Loucy (cell line): ENCODE data around the gene EVC.

ENCODE experiments used
- H2AFZ ChIP-seq: fragments of 200-600 bp; sonication (generic); 2 replicates; pipeline ENCODE4 v1.6.0; 2016; ENCODE audit warnings: antibody characterized with exemption, mild to moderate bottlenecking, low read length, moderate library complexity
- H3F3A ChIP-seq: fragments of 200-600 bp; 2 replicates; pipeline ENCODE4 v1.6.0; 2016; ENCODE audit warnings: antibody characterized with exemption, low read depth, mild to moderate bottlenecking
- H3K27me3 ChIP-seq: fragments of 200-600 bp; sonication (generic); 2 replicates; pipeline ENCODE4 v1.6.1; 2014; ENCODE audit warnings: low read length, mild to moderate bottlenecking; ENCODE audit not compliant: insufficient read depth, poor library complexity, severe bottlenecking
- H3K36me3 ChIP-seq: fragments of 200-600 bp; sonication (generic); 2 replicates; pipeline ENCODE4 v1.6.1; 2016; ENCODE audit warnings: low read length; ENCODE audit not compliant: insufficient read depth
- H3K4me1 ChIP-seq: fragments of 200-600 bp; sonication (generic); 2 replicates; pipeline ENCODE4 v1.5.1; 2014; ENCODE audit warnings: low read length, mild to moderate bottlenecking; ENCODE audit not compliant: insufficient read depth, poor library complexity, severe bottlenecking
- H3K4me2 ChIP-seq: fragments of 200-600 bp; sonication (generic); 2 replicates; pipeline ENCODE4 v1.6.0; 2014; ENCODE audit warnings: antibody characterized with exemption, low read length, low read depth, mild to moderate bottlenecking; ENCODE audit not compliant: poor library complexity, severe bottlenecking
- H3K4me3 ChIP-seq: fragments of 200-600 bp; sonication (generic); 2 replicates; pipeline ENCODE4 v1.5.1; 2014; ENCODE audit warnings: low read length, mild to moderate bottlenecking, mixed read lengths; ENCODE audit not compliant: poor library complexity, severe bottlenecking
- H3K79me2 ChIP-seq: fragments of 200-600 bp; sonication (generic); 2 replicates; pipeline ENCODE4 v1.6.1; 2014; ENCODE audit warnings: low read length; ENCODE audit not compliant: insufficient read depth
- H3K9ac ChIP-seq: fragments of 200-600 bp; sonication (generic); 2 replicates; pipeline ENCODE4 v1.6.0; 2014; ENCODE audit warnings: mild to moderate bottlenecking, low read depth, low read length, moderate library complexity; ENCODE audit not compliant: poor library complexity, severe bottlenecking
- H3K9me2 ChIP-seq: fragments of 200-600 bp; sonication (generic); replicated peaks from 2 replicates; pipeline ENCODE4 v1.6.1; 2016; ENCODE audit warnings: low read depth, low read length, mixed read lengths
- H3K9me3 ChIP-seq: fragments of 200-600 bp; sonication (generic); 2 replicates; pipeline ENCODE4 v1.6.1; 2014; ENCODE audit warnings: mild to moderate bottlenecking, antibody characterized with exemption, low read length, low read depth; ENCODE audit not compliant: insufficient read depth
- H4K20me1 ChIP-seq: fragments of 200-600 bp; sonication (generic); 2 replicates; pipeline ENCODE4 v1.6.0; 2014; ENCODE audit warnings: antibody characterized with exemption, low read length, mild to moderate bottlenecking; ENCODE audit not compliant: insufficient read depth, poor library complexity, severe bottlenecking
- EZH2phosphoT487 ChIP-seq: fragments of 200-600 bp; IDR thresholded peaks from 2 replicates; pipeline ENCODE4 v1.6.1; 2018; ENCODE audit warnings: antibody characterized with exemption, mild to moderate bottlenecking, moderate library complexity, borderline replicate concordance
- TF ChIP-seq, protein P1 (sequence below): fragments of 200-600 bp; sonication (generic); conservative IDR thresholded peaks from 2 replicates; pipeline ENCODE4 v1.5.1; 2014; ENCODE audit warnings: mild to moderate bottlenecking, antibody characterized with exemption, low read length

The EVC gene

DNA sequence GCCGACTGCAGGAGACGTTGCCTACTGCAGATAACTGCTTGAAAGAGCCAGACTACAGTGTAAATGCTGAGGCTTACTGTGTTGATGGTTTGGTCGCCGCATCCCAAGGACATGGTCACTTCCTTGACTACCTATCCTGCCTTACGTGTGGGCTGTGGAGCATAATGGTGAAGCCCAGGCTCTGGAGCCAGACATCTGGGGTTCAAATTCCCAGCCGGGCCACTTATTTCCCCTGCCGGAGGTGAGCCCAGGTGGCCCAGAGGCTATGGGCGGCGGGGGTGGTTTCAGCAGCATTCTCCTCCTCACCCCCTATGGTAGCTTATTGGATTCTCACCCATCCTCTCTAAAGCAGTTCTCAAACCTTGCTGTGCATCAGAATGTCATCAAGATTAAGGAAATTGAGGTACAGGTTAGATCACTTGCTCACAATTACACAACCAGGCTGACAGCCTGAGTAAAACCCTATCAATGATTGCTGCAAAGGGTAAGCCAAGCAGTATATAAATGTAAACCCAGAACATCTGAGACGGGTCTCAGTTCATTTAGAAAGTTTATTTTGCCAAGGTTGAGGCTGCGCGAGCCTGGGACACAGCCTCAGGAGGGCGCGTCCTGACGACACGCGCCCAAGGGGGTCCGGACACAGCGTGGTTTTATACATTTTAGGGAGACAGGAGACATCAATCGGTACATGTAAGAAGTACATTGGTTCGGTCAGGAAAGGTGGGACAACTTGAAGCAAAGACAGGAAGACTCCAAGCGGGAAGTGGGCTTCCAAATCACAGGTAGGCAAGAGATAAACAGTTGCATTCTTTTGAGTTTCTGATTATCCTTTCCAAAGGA lies 48.5 kb downstream of the EVC start:
- Histone ChIP-seq H3K36me3 (no peaks in the 10 kb centered on the region), H3F3A (no peaks in the 10 kb centered on the region), H3K4me3 (no peak overlapping the region), H3K9ac (no peak overlapping the region), H3K27me3 (no peaks in the 10 kb centered on the region), H4K20me1 (no peaks in the 10 kb centered on the region), H3K79me2 (no peaks in the 10 kb centered on the region), H3K4me1 (no peaks in the 10 kb centered on the region), H3K4me2 (no peak overlapping the region), H3K9me2 (no peaks in the 10 kb centered on the region), H3K9me3 (peaks cover 7% of the 10 kb centered on the region; the same call in 1 of the 2 replicates), H2AFZ (no peak overlapping the region)
- TF ChIP-seq, protein P1, sequence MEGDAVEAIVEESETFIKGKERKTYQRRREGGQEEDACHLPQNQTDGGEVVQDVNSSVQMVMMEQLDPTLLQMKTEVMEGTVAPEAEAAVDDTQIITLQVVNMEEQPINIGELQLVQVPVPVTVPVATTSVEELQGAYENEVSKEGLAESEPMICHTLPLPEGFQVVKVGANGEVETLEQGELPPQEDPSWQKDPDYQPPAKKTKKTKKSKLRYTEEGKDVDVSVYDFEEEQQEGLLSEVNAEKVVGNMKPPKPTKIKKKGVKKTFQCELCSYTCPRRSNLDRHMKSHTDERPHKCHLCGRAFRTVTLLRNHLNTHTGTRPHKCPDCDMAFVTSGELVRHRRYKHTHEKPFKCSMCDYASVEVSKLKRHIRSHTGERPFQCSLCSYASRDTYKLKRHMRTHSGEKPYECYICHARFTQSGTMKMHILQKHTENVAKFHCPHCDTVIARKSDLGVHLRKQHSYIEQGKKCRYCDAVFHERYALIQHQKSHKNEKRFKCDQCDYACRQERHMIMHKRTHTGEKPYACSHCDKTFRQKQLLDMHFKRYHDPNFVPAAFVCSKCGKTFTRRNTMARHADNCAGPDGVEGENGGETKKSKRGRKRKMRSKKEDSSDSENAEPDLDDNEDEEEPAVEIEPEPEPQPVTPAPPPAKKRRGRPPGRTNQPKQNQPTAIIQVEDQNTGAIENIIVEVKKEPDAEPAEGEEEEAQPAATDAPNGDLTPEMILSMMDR = no peak
- TF ChIP-seq EZH2phosphoT487 = no peak

DNA sequence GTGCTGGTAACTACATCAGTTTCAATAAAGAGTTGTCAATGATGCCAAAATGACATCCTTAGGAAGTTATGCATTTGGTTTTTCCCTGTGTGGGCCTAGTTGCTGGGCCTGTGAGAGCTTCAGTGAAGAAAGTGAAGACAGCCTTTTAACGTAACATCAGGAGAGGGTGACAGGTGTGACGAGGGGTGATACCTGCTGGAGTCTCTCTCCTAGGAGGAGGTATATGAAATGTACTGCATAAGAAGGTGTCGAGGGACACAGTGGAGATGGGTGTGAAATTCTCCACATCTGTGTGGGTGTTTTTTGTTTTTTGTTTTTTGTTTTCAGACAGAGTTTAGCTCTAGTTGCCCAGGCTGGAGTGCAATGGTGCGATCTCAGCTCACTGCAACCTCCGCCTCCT lies 49.2 kb downstream of the EVC start:
- Histone ChIP-seq H3K79me2 (no peaks in the 10 kb centered on the region), H3K4me3 (no peak overlapping the region), H3K36me3 (no peaks in the 10 kb centered on the region), H3K4me2 (no peak overlapping the region), H3K9me2 (no peaks in the 10 kb centered on the region), H2AFZ (no peak overlapping the region), H3K4me1 (no peaks in the 10 kb centered on the region), H3K9me3 (peaks cover 7% of the 10 kb centered on the region; the same call in 1 of the 2 replicates), H3K9ac (no peak overlapping the region), H4K20me1 (no peaks in the 10 kb centered on the region), H3K27me3 (no peaks in the 10 kb centered on the region), H3F3A (no peaks in the 10 kb centered on the region)
- TF ChIP-seq EZH2phosphoT487 = no peak
- TF ChIP-seq, protein P1 = no peak

GRCh38 chr4:5760936-5761480 lies 50.0 kb downstream of the EVC start:
- H3K4me3 ChIP-seq = no peak overlapping the region
- no peaks in the 10 kb centered on the region for H4K20me1 ChIP-seq
- H3F3A ChIP-seq = no peaks in the 10 kb centered on the region
- H3K36me3 ChIP-seq = no peaks in the 10 kb centered on the region
- H3K9me2 ChIP-seq = no peaks in the 10 kb centered on the region
- no peak overlapping the region for H3K9ac ChIP-seq
- TF ChIP-seq EZH2phosphoT487 = no peak
- TF ChIP-seq, protein P1 = no peak
- H3K27me3 ChIP-seq = no peaks in the 10 kb centered on the region
- H2AFZ ChIP-seq = no peak overlapping the region
- peaks cover 7% of the 10 kb centered on the region; the same call in 1 of the 2 replicates for H3K9me3 ChIP-seq
- H3K4me1 ChIP-seq = no peaks in the 10 kb centered on the region
- no peak overlapping the region for H3K4me2 ChIP-seq
- no peaks in the 10 kb centered on the region for H3K79me2 ChIP-seq
